H7 (cell line): ENCODE results near the gene GCLC. TPM values are rescaled to one million over a fixed set of nuclear protein-coding genes. Genes with fewer than 3 reads are reported as not detected.
A peak's percentile ranks its signal among the peaks of the same experiment; 100 is the strongest.
"Not testable (repeated sequence)": the region's sequence is repeated elsewhere in the genome, so short reads cannot be mapped to it uniquely, and the experiment has no call there.

Experiments
- DNase-seq: peaks from one replicate; pipeline ENCODE4 v3.0.0; 2012
- H3K27me3 ChIP-seq: 2 replicates; pipeline ENCODE4 v1.6.0; 2011; ENCODE audit warnings: mild to moderate bottlenecking, low read length; ENCODE audit not compliant: control insufficient read depth, insufficient read depth
- H3K36me3 ChIP-seq: replicated peaks from 2 replicates; pipeline ENCODE4 v1.5.1; 2011; ENCODE audit warnings: low read length; ENCODE audit not compliant: control insufficient read depth, insufficient read depth
- H3K4me3 ChIP-seq: 2 replicates; pipeline ENCODE4 v1.5.1; 2011; ENCODE audit warnings: low read depth, mild to moderate bottlenecking, control low read depth, low read length, moderate library complexity; ENCODE audit not compliant: insufficient read depth
- total RNA-seq: library from RNA; depleted of rRNA; stranded (reverse); fragments of >200 nt; shearing (Covaris generic); gene quantifications from 2 replicates; pipeline ENCODE4 v1.2.3, GENCODE V29; 2014

The GCLC gene
- total RNA-seq, 1 experiment from 2014 or later: 37.4 TPM

DNA sequence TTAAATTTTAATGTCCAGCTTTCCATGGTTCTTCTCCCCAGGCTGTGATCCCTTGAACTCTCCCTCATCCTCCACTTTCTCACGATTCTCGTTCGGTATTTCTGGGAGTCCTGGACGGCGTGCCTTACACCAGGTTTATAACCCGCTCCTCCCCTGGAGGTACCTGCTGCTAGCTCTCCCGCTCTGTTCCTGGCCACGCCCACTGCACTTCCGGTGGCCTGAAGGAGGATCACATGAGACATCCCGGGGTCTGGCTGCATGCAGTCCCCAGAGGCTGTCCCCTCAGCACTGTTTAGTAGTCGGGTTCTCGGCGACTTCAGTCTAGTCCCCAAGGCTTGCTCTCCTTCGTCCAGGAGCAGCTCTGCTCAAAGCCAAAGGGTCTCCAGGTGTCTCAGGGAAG lies 28.4 kb upstream of the GCLC start:
- no peaks in the 10 kb centered on the region for H3K36me3 ChIP-seq
- peak; percentile 62 for DNase-seq
- no peaks in the 10 kb centered on the region for H3K27me3 ChIP-seq
- H3K4me3 ChIP-seq: no peak overlapping the region

- not testable (repeated sequence) for DNase-seq, H3K36me3 ChIP-seq, H3K27me3 ChIP-seq, H3K4me3 ChIP-seq
Observed at GRCh38 chr6:53572379-53572778, 27.5 kb upstream of the GCLC start.

DNA sequence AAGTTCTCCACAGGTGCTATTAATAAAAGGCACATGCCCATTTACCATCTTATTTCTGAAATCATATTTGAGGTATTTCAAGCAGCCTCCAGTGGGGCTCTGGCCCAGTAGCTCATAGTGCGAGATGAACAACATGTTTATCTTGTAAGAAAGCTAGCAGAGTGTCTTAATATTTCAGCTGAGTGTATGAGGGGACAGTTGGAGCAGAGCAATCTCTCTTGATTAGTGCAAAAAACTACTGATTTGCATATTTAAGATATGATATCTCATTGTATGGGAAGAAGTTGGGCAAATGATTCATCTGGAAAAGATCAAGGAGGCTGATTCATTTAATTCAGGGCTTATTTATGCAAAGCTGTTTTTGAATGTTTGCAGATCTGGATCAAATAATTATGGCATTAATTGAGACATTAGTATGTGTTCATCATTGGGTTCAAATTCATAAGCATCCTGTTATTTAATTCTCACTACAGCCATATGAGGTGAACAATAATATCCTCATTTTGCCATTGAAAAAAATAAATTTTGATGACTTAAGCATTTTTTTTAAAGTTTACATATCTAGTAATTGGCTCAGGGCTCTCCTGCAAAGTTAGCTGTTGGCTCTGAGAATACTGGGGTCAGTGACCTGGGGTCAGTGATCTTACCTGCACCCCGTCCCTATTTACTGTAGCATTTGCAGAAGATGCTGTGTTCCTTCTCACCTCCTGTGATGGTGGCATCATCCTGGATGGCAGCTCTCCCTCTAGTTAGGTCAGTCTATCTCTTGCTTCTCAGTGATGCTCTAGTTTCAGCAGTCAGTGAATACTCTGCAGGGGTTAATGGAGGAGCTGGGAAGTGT lies 24.1 kb upstream of the GCLC start:
- no peak for DNase-seq
- Histone ChIP-seq H3K27me3 (no peaks in the 10 kb centered on the region), H3K4me3 (no peak overlapping the region), H3K36me3 (no peaks in the 10 kb centered on the region)

DNA sequence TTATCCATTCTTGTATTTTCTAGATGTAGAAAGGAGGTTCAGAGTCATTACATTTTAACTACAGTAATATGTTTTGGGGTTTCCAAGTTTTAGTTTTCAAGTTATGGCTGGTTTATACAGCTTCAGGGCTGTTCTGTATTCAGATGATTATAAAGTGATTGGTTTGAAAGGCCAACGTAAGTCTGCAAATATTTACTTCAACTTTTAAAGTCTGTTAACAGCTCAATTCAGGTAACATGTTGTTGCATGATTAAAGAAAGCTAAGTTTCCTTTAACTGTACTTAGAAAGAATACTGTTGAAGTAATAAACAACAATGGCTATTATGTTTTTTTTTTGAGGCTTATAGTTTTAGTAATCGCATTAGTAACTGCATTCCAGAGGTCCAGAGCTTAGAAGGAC lies 22.8 kb upstream of the GCLC start:
- Histone ChIP-seq H3K4me3 (no peak overlapping the region), H3K27me3 (no peaks in the 10 kb centered on the region), H3K36me3 (no peaks in the 10 kb centered on the region)
- no peak for DNase-seq

DNA sequence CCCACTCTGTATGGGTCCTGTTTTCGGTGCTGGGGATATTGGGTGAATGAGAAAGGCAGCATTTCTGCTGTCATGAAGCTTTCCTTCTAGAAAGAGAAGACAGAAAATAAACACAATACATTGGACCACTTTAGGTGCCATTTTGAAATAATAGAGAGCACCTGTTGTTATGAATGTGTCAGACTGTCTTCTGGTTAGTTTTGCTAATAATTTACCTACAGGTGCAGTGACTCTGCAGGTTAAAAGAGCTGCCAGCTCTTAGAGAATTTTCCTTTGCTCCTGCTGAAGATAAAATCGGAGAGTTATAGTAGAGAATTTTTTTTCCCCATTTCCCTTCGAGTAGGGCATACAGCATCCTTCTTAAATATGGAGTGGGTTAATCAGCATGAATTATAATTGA lies 21.9 kb upstream of the GCLC start:
- DNase-seq: no peak

GRCh38 chr6:53565886-53566285 lies 21.0 kb upstream of the GCLC start:
- Histone ChIP-seq H3K27me3 (no peaks in the 10 kb centered on the region), H3K4me3 (no peak overlapping the region), H3K36me3 (no peaks in the 10 kb centered on the region)
- no peak for DNase-seq

More for the DNA sequence above, 21.9 kb upstream of the GCLC start:
- no peak overlapping the region for H3K4me3 ChIP-seq
- no peaks in the 10 kb centered on the region for H3K27me3 ChIP-seq
- H3K36me3 ChIP-seq: no peaks in the 10 kb centered on the region

DNA sequence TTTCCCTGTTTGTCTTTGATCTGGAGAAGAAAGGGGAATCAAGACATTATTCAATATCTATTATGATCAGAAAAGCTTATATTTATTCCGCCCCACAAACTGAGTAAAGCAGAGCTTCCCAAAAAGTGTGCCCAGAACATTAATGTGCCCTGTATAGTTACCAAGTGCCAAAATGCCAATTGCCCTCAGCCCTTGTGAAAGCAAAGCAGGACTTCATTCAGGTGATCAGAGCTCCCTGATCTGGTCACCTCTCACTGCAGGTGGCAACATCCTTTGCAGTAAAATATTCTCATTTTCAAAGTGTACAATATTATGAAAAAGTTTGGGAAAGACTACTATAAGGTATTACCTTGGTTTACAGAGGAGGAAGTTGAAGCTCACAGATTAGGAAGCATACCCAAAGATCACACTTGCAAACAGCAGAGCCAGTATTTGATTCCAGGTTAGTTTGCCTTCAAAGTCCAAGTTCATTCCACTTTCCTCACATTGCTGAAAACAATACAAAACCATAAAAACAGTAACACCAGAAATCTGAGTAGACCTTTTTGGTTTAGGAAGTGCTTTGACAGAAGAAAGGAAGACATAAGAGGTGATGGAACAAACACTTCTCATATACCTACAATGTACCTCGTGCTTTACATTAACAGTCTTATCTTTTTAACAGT lies 19.6 kb upstream of the GCLC start:
- H3K27me3 ChIP-seq: no peaks in the 10 kb centered on the region
- DNase-seq: no peak

DNA sequence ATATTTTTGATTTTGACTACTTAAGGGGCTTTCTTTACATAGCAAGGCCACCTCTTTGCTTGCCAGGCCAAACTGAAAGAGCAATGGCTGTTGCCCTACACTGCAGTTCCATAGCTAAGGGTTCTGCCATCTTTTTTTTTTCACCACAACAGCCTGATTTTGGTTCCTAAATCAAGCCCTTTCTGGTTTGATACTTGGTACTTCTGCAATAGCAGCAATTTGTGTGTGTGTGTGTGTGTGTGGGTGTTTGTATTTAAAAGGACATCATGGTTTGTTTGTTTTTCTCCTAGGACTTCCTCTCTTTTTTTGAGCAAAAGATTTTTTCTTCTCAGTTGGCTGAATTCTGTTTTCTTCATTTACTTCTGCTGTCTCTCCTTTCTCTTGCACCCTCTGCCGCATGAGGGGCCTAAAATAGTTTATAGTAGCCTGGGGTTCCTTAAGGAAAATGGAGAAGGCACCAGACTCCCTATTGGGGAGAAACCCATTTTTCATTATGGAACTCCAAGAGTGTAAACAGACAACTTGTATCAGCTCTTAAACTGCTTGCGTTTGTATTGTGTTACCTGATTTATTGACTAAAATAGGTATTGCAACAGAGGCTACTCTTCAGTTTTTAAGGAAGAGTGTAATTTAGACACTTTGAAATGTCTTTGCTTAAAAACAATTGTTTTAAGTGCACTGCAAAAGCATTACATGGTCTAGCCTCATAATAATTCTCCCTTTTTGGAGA lies 12.2 kb upstream of the GCLC start:
- Histone ChIP-seq H3K4me3 (no peak overlapping the region), H3K27me3 (no peaks in the 10 kb centered on the region), H3K36me3 (no peaks in the 10 kb centered on the region)
- DNase-seq: no peak

More for the DNA sequence above, 19.6 kb upstream of the GCLC start:
- H3K36me3 ChIP-seq: no peaks in the 10 kb centered on the region
- no peak overlapping the region for H3K4me3 ChIP-seq

GRCh38 chr6:53553600-53553999 lies 8.7 kb upstream of the GCLC start:
- H3K27me3 ChIP-seq, H3K36me3 ChIP-seq, DNase-seq, H3K4me3 ChIP-seq: not testable (repeated sequence)

DNA sequence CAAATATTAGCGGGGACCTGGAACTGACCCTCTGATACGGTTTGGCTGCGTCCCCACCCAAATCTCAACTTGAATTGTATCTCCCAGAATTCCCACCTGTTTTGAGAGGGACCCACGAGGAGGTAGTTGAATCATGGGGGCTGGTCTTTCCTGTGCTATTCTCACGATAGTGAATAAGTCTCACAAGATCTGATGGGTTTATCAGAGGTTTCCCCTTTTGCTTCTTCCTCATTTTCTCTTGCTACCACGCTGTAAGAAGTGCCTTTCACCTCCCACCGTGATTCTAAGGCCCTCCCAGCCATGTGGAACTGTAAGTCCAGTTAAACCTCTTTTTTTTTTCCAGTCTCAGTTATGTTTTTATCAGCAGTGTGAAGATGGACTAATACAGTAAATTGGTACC lies 6.8 kb upstream of the GCLC start:
- H3K27me3 ChIP-seq, H3K36me3 ChIP-seq, H3K4me3 ChIP-seq: not testable (repeated sequence)

GRCh38 chr6:53547811-53548496 lies 3.1 kb upstream of the GCLC start:
- peak; percentile 93 for DNase-seq
- Histone ChIP-seq H3K36me3 (no peaks in the 10 kb centered on the region), H3K4me3 (peak overlapping the region; percentile 80), H3K27me3 (peaks cover 6% of the 10 kb centered on the region)

More for the DNA sequence above, 6.8 kb upstream of the GCLC start:
- not testable (repeated sequence) for DNase-seq

- DNase-seq: peak; percentile 41
- no peaks in the 10 kb centered on the region for H3K36me3 ChIP-seq
- peaks cover 6% of the 10 kb centered on the region for H3K27me3 ChIP-seq
- H3K4me3 ChIP-seq: peak overlapping the region; percentile 80
Observed at GRCh38 chr6:53547166-53547810, 2.4 kb upstream of the GCLC start.

DNA sequence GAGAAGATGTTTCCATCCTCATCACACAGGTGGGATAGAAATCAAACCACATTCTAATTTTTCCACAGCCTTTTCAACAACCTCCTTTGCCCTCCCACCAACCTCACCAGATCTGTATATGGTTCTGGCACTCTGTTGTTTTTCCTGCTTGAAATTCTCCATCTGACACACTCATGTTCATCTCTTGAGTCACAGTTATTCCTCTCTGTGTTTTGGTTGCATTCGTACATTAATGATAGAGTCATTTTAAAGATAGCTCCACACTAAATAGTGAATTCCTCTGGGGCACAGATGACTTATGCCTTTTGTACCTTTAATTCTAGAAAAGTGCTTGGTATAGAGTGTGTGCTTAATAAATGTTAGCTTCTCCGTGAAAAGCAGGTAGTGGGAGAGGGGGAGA lies 1.4 kb upstream of the GCLC start:
- H3K4me3 ChIP-seq: no peak overlapping the region
- no peak for DNase-seq
- H3K27me3 ChIP-seq: peaks cover 6% of the 10 kb centered on the region
- no peaks in the 10 kb centered on the region for H3K36me3 ChIP-seq

DNA sequence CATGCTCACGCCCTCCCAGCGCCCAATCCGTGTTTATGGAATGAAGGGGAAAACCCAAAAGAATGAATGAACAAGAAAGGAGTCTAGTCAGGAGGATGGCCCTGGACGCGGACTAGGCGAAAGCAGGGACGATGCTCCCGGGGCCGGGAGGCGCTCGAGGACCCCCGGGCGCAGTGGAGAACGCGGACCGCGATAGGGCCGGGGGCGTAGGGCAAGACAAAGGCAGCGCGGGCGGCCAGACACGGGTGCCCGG lies 758 bp downstream of the GCLC start:
- Histone ChIP-seq H3K36me3 (no peaks in the 10 kb centered on the region; the same call in 1 of the 2 replicates), H3K4me3 (peak overlapping the region; percentile 90), H3K27me3 (peaks cover 6% of the 10 kb centered on the region)
- DNase-seq: no peak
